ENCODE data around the gene SLC5A10. TPM values are rescaled to one million over a fixed set of nuclear protein-coding genes. Genes with fewer than 3 reads are reported as not detected.
"Not testable (repeated sequence)": the region's sequence is repeated elsewhere in the genome, so short reads cannot be mapped to it uniquely, and the experiment has no call there.

The SLC5A10 gene
- total RNA-seq, 6 experiments from 2014 or later, result 0.07 to 0.14 TPM; not detected in 4

DNA sequence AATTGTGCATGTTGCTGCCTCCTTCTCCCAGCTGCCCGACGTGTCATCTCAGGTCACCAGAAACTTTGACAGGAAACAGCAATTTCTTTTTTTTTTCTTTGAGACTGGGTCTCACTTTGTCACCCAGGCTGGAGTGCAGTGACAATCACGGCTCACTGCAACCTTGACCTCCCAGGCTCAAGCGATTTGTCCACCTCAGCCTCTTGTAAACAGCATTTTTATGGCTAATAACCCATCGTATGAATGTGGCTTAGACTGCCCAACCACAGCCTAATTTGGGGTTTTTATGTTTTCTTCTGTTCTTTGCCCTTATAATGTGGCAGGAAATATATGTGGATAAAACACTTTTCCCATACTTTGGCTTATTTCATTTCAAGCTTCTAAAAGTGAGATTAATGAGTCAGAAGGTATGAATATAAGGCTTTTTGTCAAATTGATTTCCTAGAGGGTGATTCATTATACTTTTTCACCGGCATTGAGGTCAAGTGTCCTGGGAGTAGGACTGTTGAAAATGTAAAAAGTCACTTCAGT, 31.0 kb upstream of the SLC5A10 start:
- TF ChIP-seq, protein P1, sequence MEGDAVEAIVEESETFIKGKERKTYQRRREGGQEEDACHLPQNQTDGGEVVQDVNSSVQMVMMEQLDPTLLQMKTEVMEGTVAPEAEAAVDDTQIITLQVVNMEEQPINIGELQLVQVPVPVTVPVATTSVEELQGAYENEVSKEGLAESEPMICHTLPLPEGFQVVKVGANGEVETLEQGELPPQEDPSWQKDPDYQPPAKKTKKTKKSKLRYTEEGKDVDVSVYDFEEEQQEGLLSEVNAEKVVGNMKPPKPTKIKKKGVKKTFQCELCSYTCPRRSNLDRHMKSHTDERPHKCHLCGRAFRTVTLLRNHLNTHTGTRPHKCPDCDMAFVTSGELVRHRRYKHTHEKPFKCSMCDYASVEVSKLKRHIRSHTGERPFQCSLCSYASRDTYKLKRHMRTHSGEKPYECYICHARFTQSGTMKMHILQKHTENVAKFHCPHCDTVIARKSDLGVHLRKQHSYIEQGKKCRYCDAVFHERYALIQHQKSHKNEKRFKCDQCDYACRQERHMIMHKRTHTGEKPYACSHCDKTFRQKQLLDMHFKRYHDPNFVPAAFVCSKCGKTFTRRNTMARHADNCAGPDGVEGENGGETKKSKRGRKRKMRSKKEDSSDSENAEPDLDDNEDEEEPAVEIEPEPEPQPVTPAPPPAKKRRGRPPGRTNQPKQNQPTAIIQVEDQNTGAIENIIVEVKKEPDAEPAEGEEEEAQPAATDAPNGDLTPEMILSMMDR (IDR thresholded peaks at IDR 0.05), result no peak
- no peak for TF ChIP-seq POLR2A (IDR thresholded peaks at IDR 0.05)
- Histone ChIP-seq H3K36me3 (peaks cover 0 to 7% (median 3%) of the 10 kb centered on the region in 4 donors), H3K4me3 (no peak overlapping the region), H3K27me3 (no peaks in the 10 kb centered on the region), H3K4me1 (peaks cover 0 to 24% (median 11%) of the 10 kb centered on the region in 4 donors), H3K27ac (peak overlapping the region in 1 of 3 donors; percentile 18), H3K9me3 (no peaks in the 10 kb centered on the region)
- intact Hi-C loops (cut with DNase I), result no loop called here
- ATAC-seq, result peak; percentile 50 to 70 (median 61)
- DNase-seq, result no peak
- 6% methylated on average over 6 of the region's 6 CpGs for WGBS (ENCODE audit: insufficient coverage, low coverage, low lambda C conversion rate, missing lambda C conversion rate)

DNA sequence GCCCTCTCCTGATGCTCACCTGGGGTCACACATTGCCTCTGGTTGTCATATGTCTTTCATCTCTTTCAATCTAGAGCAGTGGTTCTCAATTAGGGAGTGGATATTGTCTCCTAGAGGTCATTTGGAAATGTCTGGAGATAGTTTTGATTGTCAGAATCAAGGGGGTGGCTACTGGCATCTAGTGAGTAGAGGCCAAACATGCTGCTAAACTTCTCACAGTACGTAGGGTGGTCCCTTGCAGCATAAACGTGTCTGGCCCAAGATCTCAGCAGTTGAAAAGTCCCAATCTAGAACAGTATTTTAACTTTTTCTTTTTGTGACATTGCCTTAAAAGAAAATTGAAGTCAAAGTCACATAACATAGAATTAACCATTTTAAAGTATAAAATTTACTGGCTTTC, 30.5 kb upstream of the SLC5A10 start:
- ATAC-seq (no peak), DNase-seq (no peak)
- peak overlapping the region in 1 of 3 donors; percentile 18 for H3K27ac ChIP-seq
- H3K4me1 ChIP-seq, result peaks cover 0 to 24% (median 11%) of the 10 kb centered on the region in 4 donors
- WGBS (ENCODE audit: insufficient coverage, low coverage, low lambda C conversion rate, missing lambda C conversion rate), result 56% methylated on average over 2 of the region's 2 CpGs
- TF ChIP-seq POLR2A (IDR thresholded peaks at IDR 0.05), result no peak
- TF ChIP-seq, protein P1 (IDR thresholded peaks at IDR 0.05), result no peak
- intact Hi-C loops (cut with DNase I), result no loop called here
- H3K9me3 ChIP-seq, result no peaks in the 10 kb centered on the region
- no peaks in the 10 kb centered on the region for H3K27me3 ChIP-seq
- peaks cover 0 to 4% (median 1%) of the 10 kb centered on the region in 4 donors for H3K36me3 ChIP-seq
- no peak overlapping the region for H3K4me3 ChIP-seq

DNA sequence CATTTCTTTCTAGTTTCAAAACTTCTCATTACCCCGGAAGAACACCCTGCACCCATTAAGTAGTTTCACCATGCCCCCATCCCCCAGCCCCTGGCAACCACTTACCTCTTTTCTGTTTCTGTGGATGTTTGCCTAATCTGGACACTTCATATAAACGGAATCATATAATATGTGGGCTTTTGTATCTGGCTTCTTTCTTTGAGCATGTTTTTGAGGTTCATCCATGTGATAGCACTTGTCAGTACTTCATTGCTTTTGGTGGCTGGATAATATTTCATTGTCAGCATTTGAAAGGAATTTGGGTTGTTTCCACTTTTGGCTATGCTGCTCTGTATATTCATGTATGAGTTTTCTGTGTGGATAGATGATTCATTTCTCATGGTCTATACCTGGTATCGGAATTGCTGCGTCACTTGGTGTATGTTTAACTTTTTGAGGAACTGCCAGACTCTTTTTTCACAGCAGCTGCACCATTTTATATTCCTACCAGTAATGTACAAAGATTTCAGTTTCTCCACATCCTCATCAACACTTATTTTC, 30.0 kb upstream of the SLC5A10 start:
- Histone ChIP-seq H3K27ac (peak overlapping the region in 1 of 3 donors; percentile 18), H3K27me3 (no peaks in the 10 kb centered on the region), H3K9me3 (no peaks in the 10 kb centered on the region), H3K4me3 (no peak overlapping the region), H3K36me3 (no peaks in the 10 kb centered on the region), H3K4me1 (peaks cover 0 to 24% (median 11%) of the 10 kb centered on the region in 4 donors)
- no peak for TF ChIP-seq POLR2A (IDR thresholded peaks at IDR 0.05)
- TF ChIP-seq, protein P1 (IDR thresholded peaks at IDR 0.05), result no peak
- intact Hi-C loops (cut with DNase I), result no loop called here
- ATAC-seq, result no peak
- DNase-seq, result no peak
- WGBS (ENCODE audit: insufficient coverage, low coverage, low lambda C conversion rate, missing lambda C conversion rate), result 43% methylated on average over 4 of the region's 4 CpGs

DNA sequence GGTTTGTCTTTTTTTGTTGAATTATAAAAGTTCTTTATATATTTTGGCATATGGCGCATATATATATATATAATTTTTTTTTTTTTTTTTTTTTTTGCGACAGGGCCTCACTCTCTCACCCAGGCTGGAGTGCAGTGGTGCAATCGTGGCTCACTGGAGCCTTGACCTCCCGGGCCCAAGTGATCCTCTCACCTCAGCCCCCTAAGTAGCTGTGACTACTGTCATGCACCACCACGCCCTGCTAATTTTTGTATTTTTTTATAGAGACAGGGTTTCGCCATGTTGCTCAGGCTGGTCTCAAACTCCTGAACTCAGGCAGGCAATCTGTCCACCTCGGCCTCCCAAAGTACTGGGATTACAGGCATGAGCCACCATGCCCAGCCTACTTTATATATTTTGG, 29.4 kb upstream of the SLC5A10 start:
- DNase-seq; intact Hi-C loops (cut with DNase I); H3K4me3 ChIP-seq; H3K27me3 ChIP-seq; ATAC-seq; H3K9me3 ChIP-seq; H3K27ac ChIP-seq; H3K36me3 ChIP-seq: not testable (repeated sequence)
- H3K4me1 ChIP-seq, result peaks cover 0 to 24% (median 11%) of the 10 kb centered on the region in 4 donors
- WGBS (ENCODE audit: insufficient coverage, low coverage, low lambda C conversion rate, missing lambda C conversion rate), result 92% methylated on average over 7 of the region's 7 CpGs

DNA sequence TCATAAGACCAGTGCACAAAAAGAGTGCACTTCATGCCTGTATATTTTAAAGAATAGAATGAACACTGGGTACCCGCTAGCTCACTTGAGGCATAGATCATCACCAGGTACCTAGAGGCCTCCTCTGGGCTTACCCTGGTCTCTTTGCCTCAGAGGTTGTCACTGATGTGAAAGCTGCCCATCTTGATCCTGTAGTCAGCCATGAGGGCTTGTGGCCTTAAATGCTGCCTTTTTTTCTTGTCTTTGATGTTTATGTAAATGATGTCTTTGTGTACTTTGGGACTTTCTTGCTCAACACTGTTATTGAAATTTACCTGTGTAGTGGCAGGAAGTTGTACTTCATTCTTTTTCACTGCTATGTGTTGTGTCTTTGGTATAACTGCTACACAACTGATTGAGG, 26.8 kb upstream of the SLC5A10 start:
- peak in 3 of 4 donors; percentile 23 to 33 (median 26) for ATAC-seq
- DNase-seq, result no peak
- intact Hi-C loops (cut with DNase I), result no loop called here
- peaks cover 0 to 18% (median 9%) of the 10 kb centered on the region in 4 donors for H3K36me3 ChIP-seq
- TF ChIP-seq, protein P1 (IDR thresholded peaks at IDR 0.05), result no peak
- TF ChIP-seq POLR2A (IDR thresholded peaks at IDR 0.05), result no peak
- H3K4me3 ChIP-seq, result no peak overlapping the region
- no peaks in the 10 kb centered on the region for H3K9me3 ChIP-seq
- H3K27ac ChIP-seq, result no peak overlapping the region
- H3K4me1 ChIP-seq, result peaks cover 0 to 17% (median 7%) of the 10 kb centered on the region in 4 donors
- H3K27me3 ChIP-seq, result no peaks in the 10 kb centered on the region
- no CpG with 5 or more reads among the region's 1 CpG for WGBS (ENCODE audit: insufficient coverage, low coverage, low lambda C conversion rate, missing lambda C conversion rate)
